Ishikawa (cell line): Measurements from ENCODE around the gene MBOAT2.

Source experiments
- CEBPB ChIP-seq: IDR thresholded peaks from 2 replicates; pipeline ENCODE4 v1.6.1; 2012
- EGR1 ChIP-seq: IDR thresholded peaks from 2 replicates; pipeline ENCODE4 v1.6.1; 2012
- FOXM1 ChIP-seq: IDR thresholded peaks from 2 replicates; pipeline ENCODE4 v1.6.1; 2012; ENCODE audit warnings: low read depth, borderline replicate concordance
- RAD21 ChIP-seq: IDR thresholded peaks from 2 replicates; pipeline ENCODE4 v1.6.1; 2012; ENCODE audit warnings: low read depth
- TAF1 ChIP-seq: IDR thresholded peaks from 2 replicates; pipeline ENCODE4 v1.6.1; 2012; ENCODE audit warnings: low read depth, mild to moderate bottlenecking
- TEAD4 ChIP-seq: IDR thresholded peaks from 2 replicates; pipeline ENCODE4 v1.6.1; 2012
- ZBTB7A ChIP-seq: IDR thresholded peaks from 2 replicates; pipeline ENCODE4 v1.6.1; 2012; ENCODE audit warnings: low read depth
- TF ChIP-seq, protein P1 (sequence below): IDR thresholded peaks from 2 replicates; pipeline ENCODE4 v1.6.1; 2012
- TF ChIP-seq, protein P2 (sequence below): IDR thresholded peaks from 2 replicates; pipeline ENCODE4 v1.6.1; 2012

DNA sequence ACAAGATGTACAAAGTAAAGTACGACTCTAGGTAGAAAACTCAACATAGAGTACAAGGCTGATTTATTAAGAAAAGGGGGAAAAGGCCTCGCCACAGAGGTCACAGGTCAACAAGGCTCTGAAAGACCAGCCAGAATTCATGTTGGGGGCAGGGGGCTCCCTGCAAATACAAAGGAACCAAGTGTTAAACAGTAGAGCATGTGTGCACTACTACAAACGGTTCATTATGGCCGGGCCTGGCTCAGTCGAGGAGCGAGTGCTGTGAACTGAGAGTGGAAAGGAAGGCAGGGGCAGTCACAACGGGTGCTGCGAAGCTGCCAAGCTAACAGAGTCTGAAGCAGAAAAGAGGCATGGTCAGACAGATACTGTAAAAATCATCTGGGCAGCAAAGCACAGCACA, 77.1 kb downstream of the MBOAT2 start:
- TF ChIP-seq RAD21, result no peak
- TF ChIP-seq CEBPB, result no peak
- no peak for TF ChIP-seq FOXM1
- TF ChIP-seq, protein P1, sequence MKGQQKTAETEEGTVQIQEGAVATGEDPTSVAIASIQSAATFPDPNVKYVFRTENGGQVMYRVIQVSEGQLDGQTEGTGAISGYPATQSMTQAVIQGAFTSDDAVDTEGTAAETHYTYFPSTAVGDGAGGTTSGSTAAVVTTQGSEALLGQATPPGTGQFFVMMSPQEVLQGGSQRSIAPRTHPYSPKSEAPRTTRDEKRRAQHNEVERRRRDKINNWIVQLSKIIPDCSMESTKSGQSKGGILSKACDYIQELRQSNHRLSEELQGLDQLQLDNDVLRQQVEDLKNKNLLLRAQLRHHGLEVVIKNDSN, result no peak
- TF ChIP-seq EGR1, result no peak
- TF ChIP-seq TEAD4, result no peak
- TF ChIP-seq, protein P2, sequence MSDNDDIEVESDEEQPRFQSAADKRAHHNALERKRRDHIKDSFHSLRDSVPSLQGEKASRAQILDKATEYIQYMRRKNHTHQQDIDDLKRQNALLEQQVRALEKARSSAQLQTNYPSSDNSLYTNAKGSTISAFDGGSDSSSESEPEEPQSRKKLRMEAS, result no peak
- TF ChIP-seq TAF1, result no peak
- no peak for TF ChIP-seq ZBTB7A
